CD4-positive, alpha-beta T cell (primary cell): ENCODE results near the gene BAZ1B. TPM values are rescaled to one million over a fixed set of nuclear protein-coding genes. Genes with fewer than 3 reads are reported as not detected.

Source experiments
- ATAC-seq: fragments of 200-7000 bp; cut with Tn5 transposase; one replicate; pipeline ENCODE4 v1.10.0; 2022; ENCODE audit warnings: mild to moderate bottlenecking; ENCODE audit not compliant: poor library complexity
- CTCF ChIA-PET: fragments of 350-600 bp; sonication (Branson Sonifier 250); formaldehyde crosslinking; loops from one replicate; lab custom pipeline; 2021; ENCODE audit warnings: antibody characterized with exemption, inconsistent platforms; lab: Charles Lee
- POLR2A ChIA-PET: fragments of 350-600 bp; sonication (Branson Sonifier 250); formaldehyde crosslinking; loops from one replicate; lab custom pipeline; 2021; ENCODE audit warnings: antibody characterized with exemption, inconsistent platforms; lab: Charles Lee
- DNase-seq, 14 experiments: peaks; one replicate each; pipeline ENCODE4 v3.0.0-alpha.2; 2013 to 2020; ENCODE audit warnings: mixed read lengths in 2 of 14
- H3K27ac ChIP-seq, 2 donors: one replicate each; pipeline versions ENCODE4 v1.5.1 to v1.7.0; 2013; ENCODE audit warnings: low read length in 2 of 2, low read depth in 1 of 2, mild to moderate bottlenecking in 1 of 2
- H3K27me3 ChIP-seq, 2 experiments: 1 replicate in 1 of 2; 2 replicates in 1 of 2; pipeline versions ENCODE4 v1.6.1 to v1.7.0; 2013; ENCODE audit warnings: low read length in 2 of 2, control low read depth in 1 of 2, mild to moderate bottlenecking in 1 of 2, moderate library complexity in 1 of 2; ENCODE audit not compliant: insufficient read depth in 2 of 2, control insufficient read depth in 1 of 2
- H3K36me3 ChIP-seq: one replicate; pipeline ENCODE4 v1.6.1; 2013; ENCODE audit warnings: low read length, control low read depth; ENCODE audit not compliant: insufficient read depth
- H3K4me1 ChIP-seq: one replicate; pipeline ENCODE4 v1.6.1; 2013; ENCODE audit warnings: low read length, control low read depth; ENCODE audit not compliant: insufficient read depth
- H3K4me3 ChIP-seq: one replicate; pipeline ENCODE4 v1.5.1; 2013; ENCODE audit warnings: mild to moderate bottlenecking, low read length, moderate library complexity
- H3K9me3 ChIP-seq, 2 experiments: 1 replicate in 1 of 2; 2 replicates in 1 of 2; pipeline versions ENCODE4 v1.6.1 to v1.7.0; 2013; ENCODE audit warnings: low read length in 2 of 2, mild to moderate bottlenecking in 2 of 2, control low read depth in 1 of 2, moderate library complexity in 1 of 2; ENCODE audit not compliant: control insufficient read depth in 1 of 2, insufficient read depth in 1 of 2
- H3K27ac Mint-ChIP-seq: one replicate; pipeline ENCODE4 v1.8.0; 2020; ENCODE audit warnings: mixed read lengths
- H3K27me3 Mint-ChIP-seq: one replicate; pipeline ENCODE4 v1.8.0; 2021; ENCODE audit warnings: mixed read lengths
- H3K36me3 Mint-ChIP-seq: one replicate; pipeline ENCODE4 v1.8.0; 2021; ENCODE audit warnings: low read depth, mixed read lengths
- H3K4me1 Mint-ChIP-seq: one replicate; pipeline ENCODE4 v1.8.0; 2021; ENCODE audit warnings: low read depth, mixed read lengths
- H3K4me3 Mint-ChIP-seq: one replicate; pipeline ENCODE4 v1.8.0; 2020; ENCODE audit warnings: mild to moderate bottlenecking, mixed read lengths
- H3K9me3 Mint-ChIP-seq: one replicate; pipeline ENCODE4 v1.8.0; 2020; ENCODE audit warnings: mixed read lengths
- CTCF ChIP-seq: fragments of 200-600 bp; IDR thresholded peaks from one replicate; pipeline ENCODE4 v1.8.0; 2022; ENCODE audit warnings: antibody characterized with exemption, mild to moderate bottlenecking
- intact Hi-C, 2 experiments: fragments of 100-400 bp; cut with DNase I in 1 of 2; cut with micrococcal nuclease in 1 of 2; formaldehyde crosslinking; loops; one replicate each; pipeline versions ENCODE4 v1.15.1 to v1.9.0; 2023 to 2025; cut with DNase I, micrococcal nuclease
- total RNA-seq, 174 experiments: library from RNA in 2 of 174; stranded (reverse) in 2 of 174; gene quantifications; one replicate each; pipeline ENCODE4 v1.2.3 and lab custom pipeline; 2021 to 2026

BAZ1B gene
- total RNA-seq, 2 experiments from 2014 or later: 32.8 to 35.5 TPM

GRCh38 chr7:73461782-73462285 is 60.3 kb downstream of the BAZ1B start:
- no peak for TF ChIP-seq CTCF
- intact Hi-C loops: no loop called here
- Histone ChIP-seq H3K27ac (no peak overlapping the region), H3K27me3 (no peaks in the 10 kb centered on the region), H3K9me3 (no peaks in the 10 kb centered on the region), H3K4me3 (no peak overlapping the region), H3K4me1 (no peaks in the 10 kb centered on the region), H3K36me3 (peaks cover 88% of the 10 kb centered on the region)
- POLR2A ChIA-PET: no interaction called here
- no peaks in the 10 kb centered on the region for H3K9me3 Mint-ChIP-seq
- no peak overlapping the region for H3K4me3 Mint-ChIP-seq
- no peak overlapping the region for H3K27ac Mint-ChIP-seq
- H3K4me1 Mint-ChIP-seq: no peaks in the 10 kb centered on the region
- peaks cover 98% of the 10 kb centered on the region for H3K36me3 Mint-ChIP-seq
- DNase-seq (no peak), ATAC-seq (no peak)
- CTCF ChIA-PET: no interaction called here
- H3K27me3 Mint-ChIP-seq: no peaks in the 10 kb centered on the region

GRCh38 chr7:73454424-73454823 is 67.7 kb downstream of the BAZ1B start:
- Mint-ChIP-seq H3K36me3 (peaks cover 87% of the 10 kb centered on the region), H3K27ac (no peak overlapping the region), H3K4me1 (peaks cover 4% of the 10 kb centered on the region), H3K4me3 (no peak overlapping the region), H3K27me3 (no peaks in the 10 kb centered on the region), H3K9me3 (no peaks in the 10 kb centered on the region)
- Histone ChIP-seq H3K27ac (no peak overlapping the region), H3K4me3 (no peak overlapping the region), H3K27me3 (no peaks in the 10 kb centered on the region), H3K4me1 (no peaks in the 10 kb centered on the region), H3K9me3 (no peaks in the 10 kb centered on the region), H3K36me3 (peaks cover 77% of the 10 kb centered on the region)
- TF ChIP-seq CTCF: no peak
- CTCF ChIA-PET: no interaction called here
- ATAC-seq (no peak), DNase-seq (no peak)
- POLR2A ChIA-PET: no interaction called here
- intact Hi-C loops: loop anchor here in 1 of 2 experiments (5.0 to 10.0 kb wide), 2 partner anchors 530 to 632 kb away; partner anchors contain the start of gene POM121

- Histone ChIP-seq H3K4me3 (no peak overlapping the region), H3K36me3 (peaks cover 79% of the 10 kb centered on the region), H3K27ac (no peak overlapping the region), H3K4me1 (no peaks in the 10 kb centered on the region), H3K27me3 (no peaks in the 10 kb centered on the region), H3K9me3 (no peaks in the 10 kb centered on the region)
- H3K27ac Mint-ChIP-seq: no peak overlapping the region
- ChIA-PET POLR2A (no interaction called here), CTCF (interaction anchor here (1.8 kb wide), 1 partner anchor 53 kb away, joined by 4 read pairs; no protein-coding TSS in a partner anchor)
- TF ChIP-seq CTCF: no peak
- no peaks in the 10 kb centered on the region for H3K9me3 Mint-ChIP-seq
- DNase-seq (no peak), ATAC-seq (no peak)
- no peak overlapping the region for H3K4me3 Mint-ChIP-seq
- H3K4me1 Mint-ChIP-seq: peaks cover 4% of the 10 kb centered on the region
- intact Hi-C loops: loop anchor here (1.0 to 10.0 kb wide), 4 partner anchors 129 to 631 kb away; partner anchors contain the start of genes POM121 (in 1 of the 2) and TYW1B (in 1 of the 2)
- peaks cover 87% of the 10 kb centered on the region for H3K36me3 Mint-ChIP-seq
- no peaks in the 10 kb centered on the region for H3K27me3 Mint-ChIP-seq
These were observed 69.0 kb downstream of the BAZ1B start for GRCh38 chr7:73452999-73453635.
